Endodermal cell (in vitro differentiated cells): ENCODE measurements around the gene TULP4. TPM values are rescaled to one million over a fixed set of nuclear protein-coding genes. Genes with fewer than 3 reads are reported as not detected.
"Not testable (repeated sequence)": the region's sequence is repeated elsewhere in the genome, so short reads cannot be mapped to it uniquely, and the experiment has no call there.

Experiments used
- DNase-seq: peaks from one replicate; pipeline ENCODE4 v3.0.0-alpha.2; 2017
- H3K27ac ChIP-seq: 2 replicates; pipeline ENCODE4 v1.5.1; 2013; ENCODE audit warnings: mild to moderate bottlenecking, low read depth, low read length, moderate library complexity
- H3K27me3 ChIP-seq: 2 replicates; pipeline ENCODE4 v1.6.1; 2013; ENCODE audit warnings: mild to moderate bottlenecking, low read length, moderate library complexity; ENCODE audit not compliant: insufficient read depth, control insufficient read depth, poor library complexity, severe bottlenecking
- H3K36me3 ChIP-seq: 2 replicates; pipeline ENCODE4 v1.7.0; 2013; ENCODE audit warnings: mild to moderate bottlenecking, low read length, moderate library complexity; ENCODE audit not compliant: control insufficient read depth, insufficient read depth
- H3K4me1 ChIP-seq: one replicate; pipeline ENCODE4 v1.7.0; 2013; ENCODE audit warnings: low read length; ENCODE audit not compliant: control insufficient read depth, insufficient read depth
- H3K4me3 ChIP-seq: 2 replicates; pipeline ENCODE4 v1.5.1; 2013; ENCODE audit warnings: mild to moderate bottlenecking, low read length, moderate library complexity
- H3K9ac ChIP-seq: 2 replicates; pipeline ENCODE4 v1.6.1; 2013; ENCODE audit warnings: mild to moderate bottlenecking, low read length, moderate library complexity; ENCODE audit not compliant: poor library complexity, severe bottlenecking; ENCODE audit errors: extremely low read depth
- H3K9me3 ChIP-seq: 2 replicates; pipeline ENCODE4 v1.6.1; 2013; ENCODE audit warnings: mild to moderate bottlenecking, low read length, moderate library complexity; ENCODE audit not compliant: control insufficient read depth
- H3K27ac Mint-ChIP-seq: 2 replicates; pipeline ENCODE4 v1.8.0; 2020; ENCODE audit warnings: mixed read lengths
- H3K27me3 Mint-ChIP-seq: 2 replicates; pipeline ENCODE4 v1.8.0; 2021; ENCODE audit warnings: mild to moderate bottlenecking, mixed read lengths; ENCODE audit not compliant: insufficient read depth
- H3K36me3 Mint-ChIP-seq: 2 replicates; pipeline ENCODE4 v1.8.0; 2020; ENCODE audit warnings: low read depth, mixed read lengths
- H3K4me1 Mint-ChIP-seq: 2 replicates; pipeline ENCODE4 v1.8.0; 2020; ENCODE audit warnings: mixed read lengths
- H3K4me3 Mint-ChIP-seq: 2 replicates; pipeline ENCODE4 v1.8.0; 2020; ENCODE audit warnings: mild to moderate bottlenecking, moderate library complexity, mixed read lengths
- H3K9me3 Mint-ChIP-seq: 2 replicates; pipeline ENCODE4 v1.8.0; 2020; ENCODE audit warnings: mild to moderate bottlenecking, mixed read lengths
- WGBS, 2 experiments: methylation state at CpG; one replicate each; pipeline versions ENCODE4 v1.1.5 to v1.1.7; 2013; ENCODE audit warnings: missing lambda C conversion rate in 2 of 2, mixed read lengths in 1 of 2; ENCODE audit not compliant: insufficient coverage in 1 of 2, insufficient read length in 1 of 2; 5-methylcytosine and 5-hydroxymethylcytosine counted together
- total RNA-seq, 2 donors: library from RNA; stranded (reverse); fragmentation: NEBNext Ultra II Directional in 1 of 2; extraction: Animal tissue kit (Norgen Biotek cat#: 25700) in 1 of 2; gene quantifications; 2 replicates in 1 of 2; 3 replicates in 1 of 2; pipeline ENCODE4 v1.2.1, GENCODE V29; 2021
- TF ChIP-seq, protein P1 (sequence below): fragments of 200-600 bp; sonication (generic); conservative IDR thresholded peaks from 2 replicates; pipeline ENCODE4 v1.5.0; 2021; ENCODE audit warnings: antibody characterized with exemption, mild to moderate bottlenecking

TULP4 gene
- total RNA-seq, 2 donors from 2014 or later, result 102 to 103 TPM

DNA sequence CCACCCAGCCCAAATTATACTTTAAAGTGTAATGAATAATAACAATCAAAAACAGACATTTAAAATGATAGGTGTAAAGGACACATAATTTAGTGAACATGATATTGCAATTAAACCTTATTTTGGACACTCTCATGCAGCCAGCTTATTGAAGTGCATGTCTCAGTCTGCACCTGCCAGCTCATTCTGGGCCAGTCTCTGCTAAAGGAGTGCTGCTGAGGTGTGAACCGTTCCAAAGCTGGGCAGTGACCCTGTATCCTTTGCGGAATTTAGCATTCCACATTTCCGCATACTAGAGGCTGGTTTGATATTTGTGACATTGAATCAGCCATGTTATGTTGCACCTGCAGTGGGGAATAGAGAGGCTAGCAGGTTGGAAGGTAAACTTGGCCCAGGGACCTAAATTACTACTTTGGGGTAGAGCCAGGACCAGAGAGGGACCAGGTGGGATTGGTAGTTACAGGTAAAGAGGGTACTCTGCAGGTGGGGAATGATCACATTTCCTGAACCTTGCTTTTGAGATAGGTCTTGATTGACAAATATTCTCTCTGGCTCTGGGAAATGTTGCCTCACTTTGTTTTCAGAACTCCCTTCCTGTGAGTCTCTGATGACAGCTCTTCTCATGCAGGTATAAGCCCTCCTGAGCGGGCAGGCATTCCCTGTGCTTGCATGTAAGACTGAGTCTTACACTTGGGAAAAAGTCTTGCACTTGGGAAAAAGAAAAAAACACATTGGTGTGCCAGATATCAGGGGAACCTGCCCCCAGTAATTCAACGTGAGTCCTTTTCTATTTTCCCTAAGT, 26.2 kb downstream of the TULP4 start:
- peaks cover 72% of the 10 kb centered on the region for H3K36me3 Mint-ChIP-seq

DNA sequence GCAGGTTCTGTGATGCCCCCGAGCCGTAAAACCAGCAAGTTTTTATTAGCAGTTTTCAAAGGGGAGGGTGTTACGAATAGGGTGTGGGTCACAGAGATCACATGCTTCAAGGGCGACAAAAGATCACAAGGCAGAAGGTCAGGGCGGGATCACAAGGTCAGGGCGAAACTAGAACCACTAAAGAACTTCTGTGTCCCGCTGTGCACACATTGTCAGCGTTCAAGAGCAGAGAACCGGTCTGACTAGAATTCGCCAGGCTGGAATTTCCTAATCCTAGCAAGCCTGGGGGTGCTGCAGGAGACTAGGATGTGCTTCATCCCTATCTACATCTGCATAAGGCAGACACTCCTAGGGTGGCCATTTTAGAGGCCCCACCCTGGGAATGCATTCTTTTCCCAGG, 26.9 kb downstream of the TULP4 start:
- H3K4me1 ChIP-seq, H3K4me3 ChIP-seq, H3K4me3 Mint-ChIP-seq, H3K9ac ChIP-seq, H3K27ac Mint-ChIP-seq, H3K27ac ChIP-seq, H3K27me3 ChIP-seq, H3K27me3 Mint-ChIP-seq, H3K4me1 Mint-ChIP-seq: not testable (repeated sequence)
- H3K36me3 Mint-ChIP-seq, result peaks cover 74% of the 10 kb centered on the region
- 63 to 79% methylated on average over 9 to 10 of the region's 10 CpGs for WGBS, 2 experiments
- Histone ChIP-seq H3K36me3 (peaks cover 53% of the 10 kb centered on the region), H3K9me3 (peaks cover 64% of the 10 kb centered on the region)
- peaks cover 69% of the 10 kb centered on the region for H3K9me3 Mint-ChIP-seq
- peak; percentile 81 for DNase-seq

More for the DNA sequence above, 26.2 kb downstream of the TULP4 start:
- WGBS, 2 experiments, result 92 to 96% methylated on average over 3 to 5 of the region's 5 CpGs
- peaks cover 62% of the 10 kb centered on the region for H3K9me3 ChIP-seq
- no peak overlapping the region for H3K27ac Mint-ChIP-seq
- H3K9ac ChIP-seq, result no peak overlapping the region
- no peaks in the 10 kb centered on the region for H3K4me1 ChIP-seq
- H3K36me3 ChIP-seq, result peaks cover 58% of the 10 kb centered on the region
- no peaks in the 10 kb centered on the region for H3K4me1 Mint-ChIP-seq
- no peak overlapping the region for H3K4me3 ChIP-seq
- no peak for DNase-seq
- H3K27me3 ChIP-seq, result no peaks in the 10 kb centered on the region
- H3K27ac ChIP-seq, result no peak overlapping the region
- peaks cover 65% of the 10 kb centered on the region for H3K9me3 Mint-ChIP-seq
- TF ChIP-seq, protein P1, sequence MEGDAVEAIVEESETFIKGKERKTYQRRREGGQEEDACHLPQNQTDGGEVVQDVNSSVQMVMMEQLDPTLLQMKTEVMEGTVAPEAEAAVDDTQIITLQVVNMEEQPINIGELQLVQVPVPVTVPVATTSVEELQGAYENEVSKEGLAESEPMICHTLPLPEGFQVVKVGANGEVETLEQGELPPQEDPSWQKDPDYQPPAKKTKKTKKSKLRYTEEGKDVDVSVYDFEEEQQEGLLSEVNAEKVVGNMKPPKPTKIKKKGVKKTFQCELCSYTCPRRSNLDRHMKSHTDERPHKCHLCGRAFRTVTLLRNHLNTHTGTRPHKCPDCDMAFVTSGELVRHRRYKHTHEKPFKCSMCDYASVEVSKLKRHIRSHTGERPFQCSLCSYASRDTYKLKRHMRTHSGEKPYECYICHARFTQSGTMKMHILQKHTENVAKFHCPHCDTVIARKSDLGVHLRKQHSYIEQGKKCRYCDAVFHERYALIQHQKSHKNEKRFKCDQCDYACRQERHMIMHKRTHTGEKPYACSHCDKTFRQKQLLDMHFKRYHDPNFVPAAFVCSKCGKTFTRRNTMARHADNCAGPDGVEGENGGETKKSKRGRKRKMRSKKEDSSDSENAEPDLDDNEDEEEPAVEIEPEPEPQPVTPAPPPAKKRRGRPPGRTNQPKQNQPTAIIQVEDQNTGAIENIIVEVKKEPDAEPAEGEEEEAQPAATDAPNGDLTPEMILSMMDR, result no peak
- no peaks in the 10 kb centered on the region for H3K27me3 Mint-ChIP-seq
- H3K4me3 Mint-ChIP-seq, result no peak overlapping the region

DNA sequence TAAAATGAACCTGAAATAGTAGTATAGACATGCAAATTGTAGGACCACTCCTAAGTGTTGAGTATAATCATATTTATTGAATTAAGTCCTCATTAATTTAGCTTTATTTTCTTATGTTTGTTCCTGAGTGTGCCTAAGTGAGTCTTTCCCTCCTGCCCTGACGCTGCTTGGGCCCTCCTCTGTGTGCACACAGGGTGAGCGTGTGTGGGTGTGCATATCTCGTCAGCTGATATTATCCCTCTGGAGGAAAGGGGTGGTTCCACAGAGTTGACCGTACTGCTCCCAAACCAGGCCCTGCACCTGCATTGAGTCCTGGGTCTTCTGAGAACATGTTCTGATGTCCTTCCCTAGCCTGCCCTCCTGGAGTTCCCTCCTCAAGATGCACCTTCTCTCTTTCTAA, 28.0 kb downstream of the TULP4 start:
- Histone ChIP-seq H3K27ac (no peak overlapping the region), H3K4me1 (no peaks in the 10 kb centered on the region), H3K4me3 (peak overlapping the region; percentile 58), H3K9ac (no peak overlapping the region), H3K27me3 (no peaks in the 10 kb centered on the region), H3K9me3 (peaks cover 74% of the 10 kb centered on the region), H3K36me3 (peaks cover 57% of the 10 kb centered on the region)
- peaks cover 79% of the 10 kb centered on the region for H3K9me3 Mint-ChIP-seq
- H3K27me3 Mint-ChIP-seq, result no peaks in the 10 kb centered on the region
- TF ChIP-seq, protein P1, result no peak
- peaks cover 79% of the 10 kb centered on the region for H3K36me3 Mint-ChIP-seq
- no peak for DNase-seq
- 83 to 98% methylated on average over 1 to 4 of the region's 4 CpGs for WGBS, 2 experiments
- no peaks in the 10 kb centered on the region for H3K4me1 Mint-ChIP-seq
- H3K27ac Mint-ChIP-seq, result no peak overlapping the region
- H3K4me3 Mint-ChIP-seq, result no peak overlapping the region
